Testis (tissue), 2 donors: Measurements from ENCODE around the gene PHF19.

Experiments used
- POLR2A ChIP-seq: fragments of 450-650 bp; IDR thresholded peaks from one replicate; pipeline ENCODE4 v1.6.1; 2017; ENCODE audit warnings: antibody characterized with exemption, mild to moderate bottlenecking, moderate library complexity
- TF ChIP-seq, protein P1 (sequence below), 3 experiments: fragments of 450-650 bp in 2 of 3; fragments of 200-600 bp in 1 of 3; sonication (generic) in 1 of 3; IDR thresholded peaks; one replicate each; pipeline ENCODE4 v1.5.1; 2016 to 2019; ENCODE audit warnings: antibody characterized with exemption in 3 of 3, mild to moderate bottlenecking in 2 of 3, moderate library complexity in 1 of 3

GRCh38 chr9:120889606-120890271 is 12.8 kb upstream of the PHF19 start:
- TF ChIP-seq, protein P1, sequence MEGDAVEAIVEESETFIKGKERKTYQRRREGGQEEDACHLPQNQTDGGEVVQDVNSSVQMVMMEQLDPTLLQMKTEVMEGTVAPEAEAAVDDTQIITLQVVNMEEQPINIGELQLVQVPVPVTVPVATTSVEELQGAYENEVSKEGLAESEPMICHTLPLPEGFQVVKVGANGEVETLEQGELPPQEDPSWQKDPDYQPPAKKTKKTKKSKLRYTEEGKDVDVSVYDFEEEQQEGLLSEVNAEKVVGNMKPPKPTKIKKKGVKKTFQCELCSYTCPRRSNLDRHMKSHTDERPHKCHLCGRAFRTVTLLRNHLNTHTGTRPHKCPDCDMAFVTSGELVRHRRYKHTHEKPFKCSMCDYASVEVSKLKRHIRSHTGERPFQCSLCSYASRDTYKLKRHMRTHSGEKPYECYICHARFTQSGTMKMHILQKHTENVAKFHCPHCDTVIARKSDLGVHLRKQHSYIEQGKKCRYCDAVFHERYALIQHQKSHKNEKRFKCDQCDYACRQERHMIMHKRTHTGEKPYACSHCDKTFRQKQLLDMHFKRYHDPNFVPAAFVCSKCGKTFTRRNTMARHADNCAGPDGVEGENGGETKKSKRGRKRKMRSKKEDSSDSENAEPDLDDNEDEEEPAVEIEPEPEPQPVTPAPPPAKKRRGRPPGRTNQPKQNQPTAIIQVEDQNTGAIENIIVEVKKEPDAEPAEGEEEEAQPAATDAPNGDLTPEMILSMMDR (IDR thresholded peaks at IDR 0.05): no peak
- TF ChIP-seq POLR2A: no peak
